K562 (cell line): ENCODE results near the gene ZNF778. TPM values are rescaled to one million over a fixed set of nuclear protein-coding genes. Genes with fewer than 3 reads are reported as not detected.

ENCODE experiments used
- CC2D1A ChIP-seq: fragments of 450-650 bp; IDR thresholded peaks from 2 replicates; pipeline ENCODE4 v1.6.1; 2017; ENCODE audit warnings: mild to moderate bottlenecking
- ETV5 ChIP-seq: sonication (generic); formaldehyde crosslinking; IDR thresholded peaks from 2 replicates; pipeline ENCODE4 v1.4.0; 2020; ENCODE audit warnings: low read depth, mild to moderate bottlenecking, missing genetic modification reagents
- HINFP ChIP-seq: fragments of 450-650 bp; conservative IDR thresholded peaks from 2 replicates; pipeline ENCODE4 v1.6.1; 2016; ENCODE audit warnings: missing genetic modification characterization, low read depth, mild to moderate bottlenecking, control low read depth, missing compliant biosample characterization
- HMBOX1 ChIP-seq: sonication (generic); IDR thresholded peaks from 2 replicates; pipeline ENCODE4 v1.6.1; 2016
- MEF2D ChIP-seq: conservative IDR thresholded peaks from 2 replicates; pipeline ENCODE4 v1.6.1; 2016; ENCODE audit warnings: low read depth, missing genetic modification characterization, missing compliant biosample characterization
- NR2C1 ChIP-seq, 2 experiments: fragments of 450-650 bp; IDR thresholded peaks; 2 replicates each; pipeline ENCODE4 v1.6.1; 2017; ENCODE audit warnings: mild to moderate bottlenecking in 2 of 2, antibody characterized with exemption in 1 of 2, inconsistent platforms in 1 of 2, missing compliant biosample characterization in 1 of 2, missing genetic modification characterization in 1 of 2
- NR2C2 ChIP-seq, 2 experiments: fragments of 200-800 bp in 1 of 2; sonication (Bioruptor generic) in 1 of 2; sonication (generic) in 1 of 2; formaldehyde crosslinking in 1 of 2; IDR thresholded peaks; 2 replicates each; pipeline versions ENCODE4 v1.6.1 to v1.8.0; 2016 to 2022; ENCODE audit warnings: mild to moderate bottlenecking in 1 of 2, missing compliant biosample characterization in 1 of 2, missing genetic modification characterization in 1 of 2, missing genetic modification reagents in 1 of 2
- NR3C1 ChIP-seq: sonication (generic); formaldehyde crosslinking; IDR thresholded peaks from 2 replicates; pipeline ENCODE4 v1.8.1; 2022; ENCODE audit warnings: missing genetic modification reagents
- POU5F1 ChIP-seq: fragments of 150-350 bp; IDR thresholded peaks from 2 replicates; pipeline ENCODE4 v1.6.1; 2014; ENCODE audit warnings: borderline replicate concordance, low read length, low read depth, mild to moderate bottlenecking; ENCODE audit not compliant: partially characterized antibody
- RBM34 ChIP-seq: fragments of 200-400 bp; formaldehyde crosslinking; IDR thresholded peaks from 2 replicates; pipeline ENCODE4 v1.6.1; 2018; ENCODE audit warnings: low read length, borderline replicate concordance; ENCODE audit not compliant: insufficient read depth
- SP2 ChIP-seq: IDR thresholded peaks from 2 replicates; pipeline ENCODE4 v1.6.1; 2011; ENCODE audit warnings: mild to moderate bottlenecking, low read depth, low read length, moderate library complexity; ENCODE audit not compliant: poor library complexity, severe bottlenecking; ENCODE audit errors: extremely low read depth
- TCF15 ChIP-seq: fragments of 250-450 bp; sonication (Bioruptor Pico); IDR thresholded peaks from 2 replicates; pipeline ENCODE4 v1.8.0; 2022; ENCODE audit warnings: moderate library complexity, mild to moderate bottlenecking, inconsistent platforms
- TCF7L2 ChIP-seq: fragments of 150-350 bp; IDR thresholded peaks from 2 replicates; pipeline ENCODE4 v1.6.1; 2016; ENCODE audit warnings: low read depth, mild to moderate bottlenecking, low read length, moderate library complexity
- THRA ChIP-seq: fragments of 450-650 bp; IDR thresholded peaks from 2 replicates; pipeline ENCODE4 v1.6.1; 2017; ENCODE audit warnings: mild to moderate bottlenecking, moderate library complexity
- TSHZ1 ChIP-seq: fragments of 250-450 bp; sonication (Bioruptor Pico); IDR thresholded peaks from 2 replicates; pipeline ENCODE4 v1.4.0; 2020; ENCODE audit warnings: mild to moderate bottlenecking, moderate library complexity
- ZNF140 ChIP-seq: fragments of 250-450 bp; sonication (Bioruptor Pico); IDR thresholded peaks from 2 replicates; pipeline ENCODE4 v1.8.0; 2021; ENCODE audit warnings: moderate library complexity, mild to moderate bottlenecking, inconsistent platforms
- polyA plus RNA-seq, 8 experiments: library from polyadenylated mRNA; depleted of rRNA in 4 of 8; stranded (reverse) in 5 of 8; unstranded in 3 of 8; fragments of >200 nt; fragmentation: Nextera tagmentation in 2 of 8; fragmentation: Illumina TruSeq in 1 of 8; extraction: Ambion mirVana in 2 of 8; extraction: Trizol in 1 of 8; gene quantifications; 2 replicates each; pipeline versions ENCODE4 v1.2.1 to v1.2.3, GENCODE V29; 2011 to 2014; ENCODE audit warnings: inconsistent platforms in 1 of 8, missing spikeins in 1 of 8
- total RNA-seq, 7 experiments: library from RNA; depleted of rRNA in 6 of 7; stranded (reverse); fragments of >200 nt in 6 of 7; fragmentation: Illumina TruSeq in 2 of 7; extraction: Trizol in 2 of 7; gene quantifications; 2 replicates each; pipeline versions ENCODE4 v1.2.1 to v1.2.3, GENCODE V29; 2011 to 2021; ENCODE audit warnings: low replicate concordance in 1 of 7

ZNF778 gene
- total and polyA plus RNA-seq, 9 of the 15 experiments (the other 6 are each of a cell fraction or from before 2014, with no cell fraction given): 0.70 to 60.6 (median 7.5) TPM

GRCh38 chr16:89187032-89187769, 30.3 kb upstream of the ZNF778 start (continued):
- TF ChIP-seq ZNF140 (CRISPR knock-in tag): no peak
- no peak for TF ChIP-seq HMBOX1
- no peak for TF ChIP-seq HINFP (tag)
- no peak for TF ChIP-seq CC2D1A
- TF ChIP-seq TCF15 (CRISPR knock-in tag): no peak
- TF ChIP-seq POU5F1: no peak
- no peak for TF ChIP-seq NR2C1 (IDR thresholded peaks at IDR 0.05)
- no peak for TF ChIP-seq NR2C1 (tag; IDR thresholded peaks at IDR 0.05)
- no peak for TF ChIP-seq TCF7L2
- no peak for TF ChIP-seq RBM34
- no peak; the same call in 1 of the 2 replicates for TF ChIP-seq MEF2D (tag)
- no peak for TF ChIP-seq TSHZ1 (CRISPR knock-in tag)
- no peak for TF ChIP-seq ETV5 (CRISPR knock-in tag)
- TF ChIP-seq THRA: no peak
- TF ChIP-seq NR2C2 (CRISPR knock-in tag; IDR thresholded peaks at IDR 0.05): no peak
- no peak; the same call in 1 of the 2 replicates for TF ChIP-seq NR2C2 (tag; IDR thresholded peaks at IDR 0.05)
- TF ChIP-seq NR3C1 (CRISPR knock-in tag): no peak
- TF ChIP-seq SP2: no peak
